K562 (cell line): ENCODE data around the gene GTF2H4. TPM values are rescaled to one million over a fixed set of nuclear protein-coding genes. Genes with fewer than 3 reads are reported as not detected.

Source experiments
- ATAC-seq: fragments of 200-7000 bp; cut with Tn5 transposase; 3 replicates; pipeline ENCODE4 v1.9.1; 2020; ENCODE audit warnings: moderate library complexity
- BruUV-seq: library from RNA; stranded (reverse); fragments of 400-500 nt; replicated peaks from 2 replicates; lab custom pipeline; 2021; lab: Mats Ljungman, UMichigan
- CTCF ChIA-PET: fragments of 300-600 bp; formaldehyde crosslinking; extraction: SDS; loops from one replicate; lab custom pipeline; 2021; ENCODE audit warnings: low intra/inter-chr PET ratio; lab: Yijun Ruan, JAX
- POLR2A ChIA-PET: fragments of 300-600, 350-650 bp; sonication (Branson Sonifier 250); formaldehyde crosslinking; extraction: SDS; loops from one replicate; lab custom pipeline; 2021; ENCODE audit warnings: antibody characterized with exemption, inconsistent platforms; lab: Yijun Ruan, JAX
- DNase-seq, 4 experiments: peaks; one replicate each; pipeline versions ENCODE4 v3.0.0 to v3.0.0-alpha.2; 2011 to 2018; ENCODE audit warnings: low spot score in 3 of 4, mixed read lengths in 3 of 4; ENCODE audit errors: extremely low read depth in 1 of 4
- FAIRE-seq: peaks from 2 replicates; lab custom pipeline; 2011; peaks lifted over from hg19 to GRCh38; lab: Jason Lieb, UNC
- H2AFZ ChIP-seq: 2 replicates; pipeline ENCODE4 v1.6.0; 2011; ENCODE audit warnings: low read depth, low read length, control low read depth, inconsistent platforms
- H3K27ac ChIP-seq: fragments of 200-600 bp; 3 replicates; pipeline ENCODE4 v1.8.0; 2011; ENCODE audit warnings: low read depth, mild to moderate bottlenecking, control low read depth, inconsistent platforms, low read length, moderate library complexity, mixed read lengths; ENCODE audit errors: extremely low read depth
- H3K27me3 ChIP-seq, 2 experiments: fragments of 300-600 bp in 1 of 2; 2 replicates in 1 of 2; 3 replicates in 1 of 2; pipeline versions ENCODE4 v1.6.0 to v1.8.0; 2011; ENCODE audit warnings: inconsistent platforms in 2 of 2, low read length in 2 of 2, mild to moderate bottlenecking in 1 of 2, mixed read lengths in 1 of 2, moderate library complexity in 1 of 2; ENCODE audit not compliant: control insufficient read depth in 2 of 2, insufficient read depth in 2 of 2
- H3K36me3 ChIP-seq: fragments of 300-600 bp; 3 replicates; pipeline ENCODE4 v1.8.0; 2011; ENCODE audit warnings: mild to moderate bottlenecking, low read length, inconsistent platforms; ENCODE audit not compliant: control insufficient read depth, insufficient read depth
- H3K4me1 ChIP-seq, 2 experiments: fragments of 200-600 bp in 1 of 2; replicated peaks in 1 of 2; 2 replicates in 1 of 2; 3 replicates in 1 of 2; pipeline versions ENCODE4 v1.5.1 to v1.8.0; 2011; ENCODE audit warnings: inconsistent platforms in 2 of 2, low read length in 2 of 2, mild to moderate bottlenecking in 1 of 2, mixed read lengths in 1 of 2, moderate library complexity in 1 of 2; ENCODE audit not compliant: control insufficient read depth in 2 of 2, insufficient read depth in 2 of 2
- H3K4me2 ChIP-seq: 2 replicates; pipeline ENCODE4 v1.6.1; 2011; ENCODE audit warnings: low read length, control low read depth, inconsistent platforms, mixed read lengths; ENCODE audit not compliant: insufficient read depth
- H3K4me3 ChIP-seq: fragments of 200-600 bp; sonication (generic), shearing (Covaris generic); 2 replicates; pipeline ENCODE4 v1.5.1; 2016; ENCODE audit warnings: control low read depth, inconsistent platforms
- H3K79me2 ChIP-seq: fragments of 200-600 bp; 3 replicates; pipeline ENCODE4 v1.8.0; 2011; ENCODE audit warnings: low read length, inconsistent platforms; ENCODE audit not compliant: control insufficient read depth, insufficient read depth
- H3K9ac ChIP-seq, 2 experiments: 2 replicates each; pipeline versions ENCODE4 v1.6.0 to v1.6.1; 2011; ENCODE audit warnings: low read depth in 2 of 2, low read length in 2 of 2, control low read depth in 1 of 2, inconsistent platforms in 1 of 2, mild to moderate bottlenecking in 1 of 2, mixed read lengths in 1 of 2; ENCODE audit not compliant: insufficient read depth in 1 of 2
- H3K9me1 ChIP-seq: one replicate; pipeline ENCODE4 v1.6.0; 2011; ENCODE audit warnings: inconsistent platforms, mild to moderate bottlenecking, low read length, moderate library complexity; ENCODE audit not compliant: control insufficient read depth, insufficient read depth
- H3K9me3 ChIP-seq: replicated peaks from 2 replicates; pipeline ENCODE4 v1.5.1; 2011; ENCODE audit warnings: low read depth, low read length, inconsistent platforms; ENCODE audit not compliant: control insufficient read depth, insufficient read depth
- H4K20me1 ChIP-seq: replicated peaks from 2 replicates; pipeline ENCODE4 v1.6.1; 2011; ENCODE audit warnings: low read length, inconsistent platforms, mixed read lengths; ENCODE audit not compliant: control insufficient read depth, insufficient read depth
- CHCHD3 ChIP-seq: fragments of 250-450 bp; sonication (Bioruptor Pico); IDR thresholded peaks from 2 replicates; pipeline ENCODE4 v2.1.2; 2022; ENCODE audit warnings: mild to moderate bottlenecking
- HNRNPUL1 ChIP-seq: fragments of 200-400 bp; formaldehyde crosslinking; IDR thresholded peaks from 2 replicates; pipeline ENCODE4 v1.6.1; 2017; ENCODE audit warnings: low read length
- IRF1 ChIP-seq: sonication (generic); formaldehyde crosslinking; IDR thresholded peaks from 2 replicates; pipeline ENCODE4 v1.8.0; 2022; ENCODE audit warnings: missing genetic modification reagents, mild to moderate bottlenecking, borderline replicate concordance
- MCM5 ChIP-seq: fragments of 450-650 bp; IDR thresholded peaks from 2 replicates; pipeline ENCODE4 v1.6.1; 2016; ENCODE audit warnings: low read depth
- MTA2 ChIP-seq: fragments of 450-650 bp; IDR thresholded peaks from 2 replicates; pipeline ENCODE4 v1.6.1; 2016; ENCODE audit warnings: low read depth
- MYBL2 ChIP-seq, 2 experiments: fragments of 450-650 bp in 1 of 2; sonication (generic) in 1 of 2; formaldehyde crosslinking in 1 of 2; IDR thresholded peaks; 2 replicates each; pipeline versions ENCODE4 v1.6.1 to v1.8.1; 2017 to 2022; ENCODE audit warnings: borderline replicate concordance in 1 of 2, inconsistent platforms in 1 of 2, low read depth in 1 of 2, mild to moderate bottlenecking in 1 of 2, missing genetic modification reagents in 1 of 2, moderate library complexity in 1 of 2
- PTRF ChIP-seq: fragments of 450-650 bp; IDR thresholded peaks from 2 replicates; pipeline ENCODE4 v1.6.1; 2016; ENCODE audit warnings: mild to moderate bottlenecking, missing genetic modification characterization, missing compliant biosample characterization
- REST ChIP-seq, 2 experiments: fragments of 450-650 bp; formaldehyde crosslinking in 1 of 2; IDR thresholded peaks; 2 replicates each; pipeline versions ENCODE4 v1.4.0 to v1.6.1; 2014 to 2020; ENCODE audit warnings: mild to moderate bottlenecking in 2 of 2, borderline replicate concordance in 1 of 2, low read depth in 1 of 2
- TEAD4 ChIP-seq, 2 experiments: sonication (generic) in 1 of 2; formaldehyde crosslinking in 1 of 2; IDR thresholded peaks; 2 replicates each; pipeline versions ENCODE4 v1.6.1 to v1.8.0; 2012 to 2022; ENCODE audit warnings: borderline replicate concordance in 1 of 2, inconsistent platforms in 1 of 2, low read length in 1 of 2, mild to moderate bottlenecking in 1 of 2, missing genetic modification reagents in 1 of 2
- TRIM24 ChIP-seq, 2 experiments: fragments of 450-650 bp; IDR thresholded peaks; 2 replicates each; pipeline ENCODE4 v1.6.1; 2016
- ZNF347 ChIP-seq: fragments of 450-650 bp; formaldehyde crosslinking; IDR thresholded peaks from 2 replicates; pipeline ENCODE4 v1.4.0; 2020; ENCODE audit warnings: low read depth, mild to moderate bottlenecking, moderate library complexity
- ZNF75A ChIP-seq: fragments of 450-650 bp; formaldehyde crosslinking; IDR thresholded peaks from 2 replicates; pipeline ENCODE4 v1.4.0; 2020; ENCODE audit warnings: mild to moderate bottlenecking
- ZZZ3 ChIP-seq: fragments of 450-650 bp; IDR thresholded peaks from 2 replicates; pipeline ENCODE4 v1.6.1; 2016; ENCODE audit warnings: antibody characterized with exemption, mild to moderate bottlenecking, moderate library complexity
- WGBS: fragments of 100-300 bp; shearing (Covaris generic); methylation state at CpG from one replicate; pipeline ENCODE4 v1.1.6; 2016; ENCODE audit warnings: low coverage, mixed read lengths; ENCODE audit not compliant: insufficient coverage; ENCODE audit errors: missing lambda C conversion rate; 5-methylcytosine and 5-hydroxymethylcytosine counted together
- in situ Hi-C: fragments of 300-500 bp; cut with MboI; formaldehyde crosslinking; loops from 4 replicates; pipeline ENCODE4 v1.15.0; 2018; ENCODE audit warnings: inconsistent platforms, mixed read lengths
- intact Hi-C: fragments of 100-400 bp; cut with micrococcal nuclease; formaldehyde crosslinking; loops from 2 replicates; pipeline ENCODE4 v1.14.2; 2022
- polyA plus RNA-seq, 8 experiments: library from polyadenylated mRNA; depleted of rRNA in 4 of 8; stranded (reverse) in 5 of 8; unstranded in 3 of 8; fragments of >200 nt; fragmentation: Nextera tagmentation in 2 of 8; fragmentation: Illumina TruSeq in 1 of 8; extraction: Ambion mirVana in 2 of 8; extraction: Trizol in 1 of 8; gene quantifications; 2 replicates each; pipeline versions ENCODE4 v1.2.1 to v1.2.3, GENCODE V29; 2011 to 2014; ENCODE audit warnings: inconsistent platforms in 1 of 8, missing spikeins in 1 of 8
- total RNA-seq, 7 experiments: library from RNA; depleted of rRNA in 6 of 7; stranded (reverse); fragments of >200 nt in 6 of 7; fragmentation: Illumina TruSeq in 2 of 7; extraction: Trizol in 2 of 7; gene quantifications; 2 replicates each; pipeline versions ENCODE4 v1.2.1 to v1.2.3, GENCODE V29; 2011 to 2021; ENCODE audit warnings: low replicate concordance in 1 of 7

GTF2H4 gene
- total and polyA plus RNA-seq, 9 of the 15 experiments (the other 6 are each of a cell fraction or from before 2014, with no cell fraction given), result 3.6 to 86.1 (median 39.6) TPM

- no peak within 1 kb of the TSS for H3K4me3 ChIP-seq
- H3K4me1 ChIP-seq, result no peaks in the 10 kb centered on the region; a peak in 2 of 5 replicates
- no peaks in the 10 kb centered on the region for H3K36me3 ChIP-seq
- in situ Hi-C loops, result no loop called here
- DNase-seq (no peak), FAIRE-seq (no peak), ATAC-seq (no peak)
- POLR2A ChIA-PET, result interaction anchor here (1.0 to 1.5 kb wide), 2 partner anchors 11 to 13 kb away, joined by 3 to 6 read pairs; no protein-coding TSS in a partner anchor
- peaks cover 2 to 21% of the 10 kb centered on the region in 2 experiments; a peak in 2 of 5 replicates for H3K27me3 ChIP-seq
- no peak within 1 kb of the TSS for H2AFZ ChIP-seq
- H3K9me3 ChIP-seq, result peaks cover 4% of the 10 kb centered on the region; the same call in 1 of the 2 replicates
- 11% methylated on average over 7 of the region's 7 CpGs for WGBS
- no TSS peak for BruUV-seq
- peaks cover 2% of the 10 kb centered on the region; the same call in 1 of the 2 replicates for H4K20me1 ChIP-seq
- H3K79me2 ChIP-seq, result no peaks in the 10 kb centered on the region
- CTCF ChIA-PET, result no interaction called here
- no peak within 1 kb of the TSS for H3K27ac ChIP-seq
- no peak within 1 kb of the TSS for H3K4me2 ChIP-seq
- intact Hi-C loops, result no loop called here
- H3K9me1 ChIP-seq, result no peaks in the 10 kb centered on the region
- peak within 1 kb of the TSS in 1 of 2 experiments; percentile 56; a peak in 1 of 4 replicates for H3K9ac ChIP-seq
- TF ChIP-seq PTRF (no peak), CHCHD3 (no peak), ZNF75A (CRISPR knock-in tag) (no peak), ZZZ3 (no peak), ZNF347 (no peak), MYBL2 (IDR thresholded peaks at IDR 0.05; ENCODE audit: low read depth) (no peak), MYBL2 (CRISPR knock-in tag; IDR thresholded peaks at IDR 0.05; ENCODE audit: borderline replicate concordance) (no peak), MTA2 (no peak), IRF1 (CRISPR knock-in tag) (no peak), MCM5 (no peak), HNRNPUL1 (no peak), REST (IDR thresholded peaks at IDR 0.05; ENCODE audit: borderline replicate concordance) (no peak), REST (CRISPR knock-in tag; IDR thresholded peaks at IDR 0.05; ENCODE audit: low read depth) (no peak), TRIM24 (IDR thresholded peaks at IDR 0.05) (no peak), TEAD4 (IDR thresholded peaks at IDR 0.05; ENCODE audit: low read length) (no peak), TEAD4 (CRISPR knock-in tag; IDR thresholded peaks at IDR 0.05; ENCODE audit: borderline replicate concordance) (no peak)
These were observed 24.1 kb downstream of the GTF2H4 start, which contains the start of gene SFTA2 for GRCh38 chr6:30931969-30932645. SFTA2 (minus strand) TSS chr6:30932170; CDS start chr6:30932096, 74 bp downstream.
